NOMO-1 treated with dmso at 0.1 percent for 144 hours (cell line): ENCODE data around the gene PHLDA3.

Experiments
- DNase-seq: peaks from one replicate; lab custom pipeline; 2025; ENCODE audit not compliant: unreplicated experiment; lab: John Stamatoyannopoulos, UW

PHLDA3 gene

DNA sequence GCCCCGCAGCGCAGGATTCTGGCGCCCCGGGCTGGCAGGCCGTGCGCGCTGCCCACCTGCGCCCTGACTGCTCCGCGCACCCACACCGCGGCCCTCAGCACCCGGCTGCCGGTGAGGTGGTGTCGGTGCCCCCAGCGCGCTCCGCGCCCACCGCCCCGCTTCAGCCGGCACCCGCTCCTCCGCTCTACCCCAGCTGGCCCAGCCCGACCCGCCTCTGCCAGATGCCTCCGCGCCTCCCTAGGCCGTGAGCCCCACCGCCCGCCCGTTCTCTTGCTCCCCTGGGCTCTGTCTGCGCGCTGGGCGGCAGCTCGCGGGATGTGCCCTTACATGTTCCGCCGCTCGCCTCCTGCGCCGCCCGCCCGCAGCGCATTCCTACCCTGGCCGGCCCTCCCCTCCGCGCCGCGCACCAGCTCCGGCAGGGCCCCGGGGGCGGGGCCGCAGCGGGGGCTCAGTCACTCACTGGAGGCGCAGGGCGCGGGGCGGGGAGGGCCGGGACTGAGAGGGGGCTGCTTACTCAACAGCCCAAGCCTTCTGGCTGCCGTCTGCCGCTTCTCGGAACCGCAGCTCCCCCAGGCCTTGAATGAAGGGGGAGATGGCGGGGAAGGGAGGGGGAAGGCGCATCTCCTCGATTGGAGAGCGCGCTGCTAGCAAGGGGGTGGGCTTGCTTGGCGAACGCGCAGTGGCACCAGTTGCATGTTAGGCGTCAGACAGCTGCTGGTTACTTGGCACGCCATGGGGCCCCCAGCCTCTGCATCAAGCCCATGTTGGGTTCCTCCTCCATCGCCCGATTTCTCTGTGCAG, at the start of gene PHLDA3:
Gene PHLDA3, minus strand, starts transcription at position 345 of the 801 bp plus-strand sequence. CDS start 402 bp downstream, outside the sequence.
- peak; percentile 71 for DNase-seq

DNA sequence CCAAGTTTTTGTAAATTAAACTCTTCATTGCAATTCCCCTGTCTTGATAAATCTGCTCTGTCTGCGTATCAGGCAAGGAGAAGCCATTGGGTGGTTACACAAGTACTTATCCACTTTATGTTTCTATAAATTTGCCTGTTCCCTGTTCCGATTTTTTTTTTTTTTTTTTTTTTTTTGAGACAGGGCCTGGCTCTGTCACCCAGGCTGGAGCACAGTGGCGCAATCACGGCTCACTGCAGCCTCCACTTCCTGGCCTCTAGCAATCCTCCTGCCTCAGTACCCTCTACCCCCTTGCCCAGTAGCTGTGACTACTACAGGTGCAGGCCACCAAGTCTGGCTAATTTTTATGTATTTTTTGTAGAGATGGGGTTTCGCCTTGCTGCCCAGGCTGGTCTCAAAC, 49.1 kb upstream of the PHLDA3 start:
- no peak for DNase-seq

DNA sequence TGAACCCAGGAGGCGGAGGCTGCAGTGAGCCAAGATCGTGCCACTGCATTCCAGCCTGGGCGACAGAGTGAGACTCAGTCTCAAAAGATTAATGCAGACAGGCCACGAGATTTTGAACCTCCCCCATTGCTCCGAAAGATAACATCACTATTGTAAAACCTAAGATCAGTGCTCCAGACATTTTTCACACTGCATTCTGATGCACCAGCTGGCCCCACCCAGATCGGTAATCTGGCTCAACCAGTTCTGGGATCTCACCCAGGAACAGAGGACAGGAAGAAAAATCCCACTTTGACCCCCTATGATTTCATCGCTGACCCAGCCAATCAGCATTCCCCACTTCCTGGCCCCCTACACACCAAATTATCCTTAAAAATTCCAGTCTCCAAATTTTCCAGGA, 48.6 kb upstream of the PHLDA3 start:
- no peak for DNase-seq

DNA sequence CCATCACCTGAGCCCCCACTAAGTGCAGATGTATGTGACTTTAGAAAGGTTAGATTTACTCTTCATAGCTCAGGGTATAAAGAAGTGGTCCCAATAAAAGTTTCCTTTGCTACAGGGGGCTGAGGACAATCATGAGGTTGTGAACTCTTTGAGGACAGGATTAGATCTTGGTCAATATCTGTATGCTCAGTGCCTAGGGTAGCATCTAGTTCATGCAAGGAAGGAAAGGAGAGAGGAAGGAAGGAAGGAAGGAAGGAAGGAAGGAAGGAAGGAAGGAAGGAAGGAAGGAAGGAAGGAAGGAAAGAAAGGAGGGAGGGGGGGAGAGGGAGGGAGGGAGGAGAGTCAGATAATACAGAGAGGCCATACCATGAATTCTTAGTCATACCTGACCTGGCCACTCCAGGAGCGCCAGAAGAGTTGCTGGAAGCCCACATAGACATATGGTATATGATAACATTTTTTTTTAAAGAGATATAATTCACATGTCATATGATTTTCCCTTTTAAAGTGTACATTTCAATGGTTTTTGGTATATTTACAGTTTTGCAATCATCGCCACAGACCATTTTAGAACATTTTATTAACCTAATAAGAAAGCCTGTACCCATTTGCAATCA, 47.6 kb upstream of the PHLDA3 start:
- DNase-seq = no peak

DNA sequence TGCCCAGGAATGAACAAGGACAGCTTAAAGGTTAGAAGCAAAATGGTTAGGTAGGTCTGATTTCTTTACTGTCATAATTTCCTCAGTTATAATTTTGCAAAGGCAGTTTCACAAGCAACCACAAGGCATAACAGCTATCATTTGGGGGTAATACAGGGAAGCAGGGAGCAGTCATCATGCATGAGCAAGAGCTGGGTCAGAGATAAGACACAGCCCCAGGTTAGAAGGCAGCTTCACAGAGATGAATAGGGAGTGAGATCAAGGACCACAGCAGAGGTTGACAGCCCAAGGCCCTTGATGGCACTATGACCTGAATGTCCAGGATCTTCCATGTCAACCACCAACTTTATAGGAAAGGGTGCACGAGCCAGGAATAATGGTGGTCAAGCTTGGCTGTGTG, 46.9 kb upstream of the PHLDA3 start:
- no peak for DNase-seq

DNA sequence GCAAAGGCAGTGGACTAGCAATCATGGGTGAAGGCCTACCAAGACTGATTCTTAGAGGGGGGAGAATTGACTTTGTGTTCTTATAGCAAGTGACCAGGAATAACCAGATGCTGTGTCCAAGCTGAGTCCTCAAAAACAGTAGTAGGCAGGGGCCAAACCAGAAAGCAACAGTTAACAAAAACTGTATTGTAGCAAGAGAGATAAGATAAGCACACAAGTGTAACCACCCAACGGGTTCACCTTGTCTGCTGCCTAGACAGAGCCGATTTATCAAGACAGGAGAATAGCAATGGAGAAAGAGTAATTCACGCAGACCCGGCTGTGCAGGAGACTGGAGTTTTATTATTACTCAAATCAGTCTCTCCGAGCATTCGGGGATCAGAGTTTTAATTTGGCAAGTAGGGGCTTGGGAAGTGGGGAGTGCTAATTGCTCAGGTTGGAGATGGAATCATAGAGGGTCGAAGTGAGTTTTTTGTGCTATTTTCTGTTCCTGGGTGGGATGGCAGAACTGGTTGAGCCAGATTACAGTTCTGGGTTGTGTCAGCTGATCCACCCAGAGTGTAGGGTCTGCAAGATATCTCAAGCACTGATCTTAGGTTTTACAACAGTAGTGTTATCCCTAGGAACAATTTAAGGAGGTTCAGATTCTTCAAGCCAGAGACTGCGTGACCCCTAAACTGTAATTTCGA, 46.2 kb upstream of the PHLDA3 start:
- no peak for DNase-seq

DNA sequence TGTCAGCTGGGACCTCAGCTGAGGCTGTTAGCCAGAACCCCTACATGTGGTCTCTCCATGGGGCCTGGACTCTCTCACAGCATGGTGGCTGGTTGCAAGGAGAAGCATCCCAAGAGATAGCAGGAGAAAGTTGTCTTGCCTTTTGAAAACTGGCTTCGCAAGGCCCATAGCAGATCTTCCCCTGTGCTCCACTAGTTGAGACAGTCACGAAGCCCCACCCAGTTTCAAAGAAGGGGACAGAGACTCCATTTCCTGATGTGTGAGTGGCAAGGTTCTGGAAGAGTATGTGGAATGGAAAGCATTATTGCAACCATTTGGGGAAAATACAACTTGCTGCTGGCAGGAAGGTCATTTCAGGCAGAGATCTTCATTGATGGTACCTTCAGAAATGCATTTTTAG, 45.5 kb upstream of the PHLDA3 start:
- no peak for DNase-seq

DNA sequence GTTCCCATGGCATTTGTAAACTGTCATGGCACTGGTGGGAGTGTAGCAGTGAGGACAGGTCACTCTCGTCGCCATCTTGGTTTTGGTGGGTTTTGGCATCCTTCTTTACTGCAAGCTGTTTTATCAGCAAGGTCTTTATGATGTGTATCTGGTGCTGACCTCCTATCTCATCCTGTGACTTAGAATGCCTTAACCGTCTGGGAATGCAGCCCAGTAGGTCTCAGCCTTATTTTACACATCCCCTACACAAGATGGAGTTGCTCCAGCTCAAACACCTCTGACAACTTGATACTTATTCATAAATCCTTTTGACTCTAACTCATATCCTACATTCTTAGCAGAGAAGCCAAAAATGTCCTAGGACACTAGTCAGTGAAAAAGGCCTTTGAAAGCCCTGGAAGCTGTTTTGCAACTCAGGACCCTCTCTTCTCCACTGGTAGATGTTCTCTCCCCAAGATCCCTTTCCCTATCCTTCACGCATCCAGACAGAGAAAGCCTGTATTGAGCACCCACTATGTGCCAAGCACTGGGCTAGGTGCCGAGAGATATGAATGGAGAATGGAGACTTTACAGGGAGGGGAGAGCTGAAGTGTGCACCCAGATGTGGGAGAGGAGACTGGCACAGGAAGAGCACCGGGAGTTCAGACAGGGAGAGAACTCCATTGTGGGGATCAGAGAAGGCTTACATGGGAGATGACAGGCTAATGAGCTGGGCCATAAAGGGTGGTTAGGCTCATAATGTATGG, 44.7 kb upstream of the PHLDA3 start:
- DNase-seq = no peak

DNA sequence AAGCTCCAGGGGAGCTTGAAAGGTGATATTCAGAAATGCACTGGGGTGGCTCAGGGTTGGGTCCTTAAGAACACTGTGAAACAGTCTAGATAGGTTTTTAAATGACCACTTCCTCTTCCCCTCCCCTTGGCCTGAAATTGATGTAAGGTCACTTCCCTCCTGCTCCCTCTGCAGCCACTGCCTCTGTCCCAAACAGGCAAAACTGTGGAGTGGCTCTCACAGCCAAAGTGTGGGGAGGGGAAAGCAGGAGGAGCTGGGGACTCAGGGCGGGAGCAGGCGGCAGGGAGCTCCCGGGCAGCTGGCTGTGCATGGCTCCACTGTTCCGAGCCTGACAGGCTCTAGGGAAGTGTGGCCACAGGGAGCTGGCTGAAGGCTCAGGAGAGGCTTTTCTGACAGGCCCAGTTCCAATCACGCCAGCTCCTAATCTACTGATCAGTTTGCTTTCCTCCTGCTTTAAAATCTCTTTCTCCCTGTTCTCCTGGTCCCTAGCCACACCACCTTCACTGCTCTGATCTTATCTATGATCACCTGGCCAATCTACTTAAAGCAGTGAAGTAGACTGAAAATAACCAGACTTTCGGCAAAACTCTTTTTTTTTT, 43.1 kb upstream of the PHLDA3 start:
- DNase-seq = peak; percentile 61

DNA sequence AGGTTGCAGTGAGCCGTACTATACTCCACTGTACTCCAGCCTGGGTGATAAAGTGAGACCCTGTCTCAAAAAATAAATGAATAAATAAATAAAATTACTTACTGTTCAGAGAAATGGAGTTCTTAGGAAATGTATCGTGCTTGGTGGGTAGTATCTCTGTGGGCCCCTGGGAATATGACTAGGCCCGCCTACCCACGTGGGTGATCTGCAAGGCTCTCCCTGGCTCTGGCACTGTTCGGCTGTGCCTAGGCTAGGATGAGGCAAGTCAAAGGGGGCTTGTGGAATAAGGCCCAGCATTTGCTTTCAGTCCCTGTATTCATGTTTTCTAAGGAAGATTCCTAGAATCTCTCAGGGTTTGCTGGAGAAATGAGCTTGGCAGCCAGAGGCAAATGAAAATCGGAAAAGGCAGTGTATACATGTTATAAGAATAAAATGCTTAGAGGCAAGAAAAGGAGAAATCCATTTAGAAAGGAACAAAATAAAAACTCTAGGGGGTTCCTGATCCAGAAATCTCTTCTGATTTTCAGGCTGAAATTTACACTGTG, 42.5 kb upstream of the PHLDA3 start:
- DNase-seq = no peak

DNA sequence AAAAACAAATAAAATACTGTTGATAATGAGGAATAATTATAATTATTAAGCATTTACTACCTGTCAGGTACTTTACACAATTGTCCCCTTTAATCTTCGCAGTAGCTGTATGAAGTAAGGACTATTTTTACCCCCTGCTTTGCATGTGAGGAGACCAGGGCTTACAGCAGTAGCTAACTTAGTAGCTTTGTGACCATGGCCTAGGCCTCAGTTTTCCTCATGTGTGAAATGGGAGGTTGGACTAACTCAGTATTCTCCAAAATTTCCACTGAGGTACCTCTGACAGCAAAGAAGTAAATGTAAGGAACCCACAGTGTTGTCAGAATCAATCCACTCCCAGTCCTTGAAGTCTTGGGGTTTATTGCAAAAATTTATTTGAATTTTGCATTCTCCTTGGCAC, 41.7 kb upstream of the PHLDA3 start:
- DNase-seq = no peak

DNA sequence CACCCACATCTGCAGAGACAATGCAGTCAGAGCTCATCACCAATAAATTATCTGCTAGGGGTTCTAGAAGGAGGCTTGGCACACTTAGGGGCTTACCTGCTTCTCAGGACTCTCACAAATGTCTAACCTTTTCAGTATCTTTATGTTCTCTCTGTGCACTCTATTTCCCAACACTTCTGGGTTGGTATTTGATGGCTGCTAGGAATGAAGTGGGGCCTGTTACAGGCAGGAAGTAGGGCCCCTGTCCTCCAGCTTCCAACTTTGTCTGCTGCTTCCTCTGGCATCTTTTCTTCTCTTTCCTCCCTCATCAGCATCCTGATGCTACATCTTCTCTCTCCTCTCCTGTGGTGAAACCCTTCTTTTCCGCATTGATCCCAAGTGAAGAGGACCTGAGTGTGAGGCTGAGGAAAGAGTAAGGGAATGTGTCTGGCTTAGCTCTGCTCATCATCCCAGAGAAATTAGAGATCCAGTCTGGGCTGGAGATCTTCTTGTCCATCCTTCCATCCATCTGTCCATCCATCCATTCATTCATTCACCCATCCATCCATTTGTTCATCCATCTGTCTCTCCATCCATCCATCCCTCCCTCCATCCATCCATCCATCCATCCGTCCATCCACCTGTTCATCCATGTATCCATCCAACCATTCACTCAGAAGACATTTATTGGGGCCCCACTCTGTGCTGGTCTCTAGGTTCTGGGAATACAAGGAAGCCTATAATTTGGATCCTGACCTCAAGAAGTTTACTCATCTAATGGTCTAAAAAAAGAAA, 40.8 kb upstream of the PHLDA3 start:
- no peak for DNase-seq

DNA sequence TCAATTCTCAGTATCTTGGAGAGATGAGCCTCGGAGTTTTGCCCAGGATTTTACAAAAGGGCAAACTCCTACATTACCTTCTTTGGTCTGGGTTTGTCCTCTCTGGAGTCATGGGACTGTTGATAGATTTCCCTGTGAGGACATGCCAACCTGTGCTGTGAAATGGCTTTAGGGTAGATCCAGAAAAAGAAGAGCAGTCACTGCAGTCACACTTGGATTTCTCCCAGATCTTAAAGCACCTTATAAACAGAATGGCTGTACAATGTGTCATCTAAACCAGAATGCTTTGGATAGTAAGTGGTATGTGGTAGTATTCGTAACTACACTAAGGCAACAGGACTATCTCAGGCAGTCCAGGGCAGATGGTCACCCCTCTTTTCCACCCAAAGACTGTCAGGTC, 39.8 kb upstream of the PHLDA3 start:
- no peak for DNase-seq

DNA sequence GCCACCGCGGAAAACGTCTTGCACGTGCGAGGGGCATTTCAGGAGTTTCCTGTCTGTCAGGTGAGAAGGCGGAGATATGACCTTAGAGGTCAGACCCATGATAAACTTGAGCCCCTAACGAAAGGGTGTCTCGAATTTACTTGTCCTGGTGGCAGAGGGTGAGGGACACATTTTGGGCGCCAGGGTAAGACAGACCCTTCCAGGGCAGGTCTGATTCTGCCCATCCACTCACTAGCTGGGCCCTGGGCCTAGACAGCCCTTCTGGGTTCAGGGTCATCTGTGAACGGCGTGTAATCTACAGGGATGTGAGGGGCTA, 38.3 kb upstream of the PHLDA3 start:
- no peak for DNase-seq

DNA sequence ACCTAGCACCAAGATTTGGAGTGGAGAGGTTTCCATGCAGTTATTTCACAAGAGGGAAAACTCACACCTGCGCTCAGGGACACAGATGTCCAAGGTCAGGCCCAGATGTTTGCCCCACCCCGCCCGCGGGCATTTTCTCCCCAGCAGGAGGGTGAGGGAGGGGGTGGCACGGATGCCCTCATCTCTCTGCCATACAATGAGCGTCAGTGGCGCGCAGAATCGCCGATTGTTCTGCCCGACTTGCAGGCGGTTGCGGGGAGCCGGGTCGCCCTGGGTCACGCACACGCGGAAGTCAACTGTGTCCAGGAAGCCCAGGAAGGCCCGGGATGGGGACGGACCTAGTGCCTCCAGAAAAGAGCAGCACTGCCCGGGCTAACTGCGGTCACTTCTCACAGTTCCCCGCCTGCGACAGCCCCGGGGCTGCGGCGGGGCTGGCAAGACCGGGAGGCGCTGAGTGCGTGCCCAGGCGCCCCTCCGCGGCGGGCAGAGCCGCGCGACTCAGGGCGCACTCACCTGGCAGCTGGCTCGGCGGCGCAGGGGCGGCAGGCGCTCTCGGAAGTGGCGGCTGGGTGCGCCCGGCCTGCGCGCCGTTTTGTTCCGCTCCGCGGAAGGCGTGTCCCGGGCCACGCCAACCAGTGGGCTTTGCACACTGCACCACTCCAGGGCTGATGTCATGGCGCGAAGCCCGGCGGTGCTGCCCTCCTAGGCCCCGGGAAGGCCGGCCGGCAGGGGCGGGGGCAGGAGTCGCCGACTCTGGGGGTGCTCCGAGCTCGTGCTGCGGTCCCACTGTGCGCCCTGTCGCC, 37.8 kb upstream of the PHLDA3 start, which contains the start of gene CSRP1:
Gene CSRP1, minus strand, starts transcription at position 567 of the 803 bp plus-strand sequence. CDS start 10,820 bp downstream, outside the sequence.
- peak; percentile 61 for DNase-seq

DNA sequence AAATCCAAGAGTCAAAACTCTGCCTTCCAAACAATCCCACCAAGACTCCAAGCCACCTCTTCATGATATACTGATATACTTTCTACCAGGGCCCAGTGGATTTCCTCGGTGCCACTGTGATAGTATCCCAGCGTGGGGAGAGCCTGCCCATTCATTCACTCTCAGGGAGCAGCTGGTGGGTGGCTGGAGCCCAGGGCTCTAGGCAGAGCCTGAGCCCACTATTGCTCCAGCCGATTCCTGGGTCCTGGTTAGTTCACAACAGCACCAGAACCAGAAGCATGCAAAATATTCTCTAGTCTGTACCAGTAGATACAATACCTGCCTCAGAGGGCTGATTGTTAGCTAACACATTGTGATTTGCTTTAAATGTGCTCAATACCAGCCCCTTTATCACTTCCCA, 37.1 kb upstream of the PHLDA3 start:
- no peak for DNase-seq

DNA sequence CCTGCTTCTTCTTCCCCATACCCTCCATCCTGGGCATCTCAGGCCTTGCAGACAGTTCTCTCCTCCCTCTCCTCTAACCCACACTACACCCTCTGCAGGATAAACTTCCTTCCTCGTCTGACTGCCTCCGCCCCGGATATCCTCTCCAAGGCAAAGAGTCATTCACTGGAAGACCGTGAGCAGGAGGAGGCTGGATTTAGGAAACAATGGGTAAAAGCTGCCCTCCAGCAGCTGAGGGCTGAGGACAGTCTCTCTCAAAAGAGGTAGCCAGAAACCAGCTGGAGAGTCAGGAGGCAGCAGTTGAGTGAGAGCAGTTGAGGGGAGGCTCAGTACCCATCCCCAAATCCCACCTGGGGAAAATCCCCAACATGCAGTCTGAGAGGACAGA, 36.5 kb upstream of the PHLDA3 start:
- no peak for DNase-seq

DNA sequence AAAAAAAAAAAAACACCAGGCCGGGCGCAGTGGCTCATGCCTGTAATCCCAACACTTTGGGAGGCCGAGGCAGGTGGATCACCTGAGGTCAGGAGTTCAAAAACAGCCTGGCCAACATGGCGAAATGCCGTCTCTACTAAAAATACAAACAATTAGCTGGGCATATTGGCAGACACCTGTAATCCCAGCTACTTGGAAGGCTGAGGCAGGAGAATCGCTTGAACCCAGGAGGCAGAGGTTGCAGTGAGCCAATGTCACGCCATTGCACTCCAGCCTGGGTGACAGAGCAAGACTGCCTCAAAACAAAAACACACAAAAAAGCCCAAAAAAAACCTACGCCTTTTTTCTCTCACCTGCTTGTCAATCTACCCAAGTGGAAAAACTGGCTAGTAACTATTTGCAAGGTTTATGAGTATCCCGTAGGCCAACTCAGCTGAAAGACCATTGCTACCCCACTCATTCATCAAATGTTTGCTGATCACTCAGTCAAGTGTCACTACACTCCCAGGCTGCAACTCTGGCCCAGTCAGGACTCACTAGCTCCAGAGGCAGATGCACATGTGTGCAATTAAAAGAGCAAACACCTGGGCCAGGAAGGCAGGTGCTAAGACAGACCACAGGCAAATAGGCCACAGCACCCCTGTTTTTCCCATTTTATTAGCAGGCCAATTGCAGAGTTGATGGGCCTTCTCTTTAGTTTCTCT, 36.0 kb upstream of the PHLDA3 start:
- no peak for DNase-seq

DNA sequence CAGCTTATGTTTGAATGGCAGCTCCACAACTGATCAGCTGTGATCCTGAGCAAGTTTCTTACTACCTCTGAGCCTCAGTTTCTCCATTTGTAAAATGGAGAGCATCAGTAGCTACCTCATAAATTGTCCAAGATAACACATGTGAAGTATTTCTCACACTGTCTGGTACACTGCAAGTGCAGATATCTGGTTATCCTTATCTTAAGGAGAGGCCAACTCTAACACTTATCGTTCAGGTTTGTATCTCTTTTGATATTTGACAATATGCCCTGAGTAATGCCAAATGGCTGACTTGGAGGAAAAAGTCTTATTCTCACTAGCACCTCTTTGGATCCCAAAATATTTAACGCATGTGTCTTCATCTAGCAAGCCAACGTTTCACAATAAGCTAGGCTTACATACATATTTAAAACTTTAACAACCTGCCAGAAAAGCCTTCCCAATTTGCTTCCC, 35.2 kb upstream of the PHLDA3 start:
- no peak for DNase-seq
